ENCODE results near the gene OR2T11. TPM values are rescaled to one million over a fixed set of nuclear protein-coding genes. Genes with fewer than 3 reads are reported as not detected.

Gene OR2T11

Small RNAs within 50 kb of the gene (small RNA-seq; reads per million reads assigned to genes)
- gene RF00019 (ENCODE audit: low read depth): not detected

All from mesenchymal stem cell (in vitro differentiated cells and primary cell).